SK-N-SH (cell line): ENCODE data around the gene UBE2G1. TPM values are rescaled to one million over a fixed set of nuclear protein-coding genes. Genes with fewer than 3 reads are reported as not detected.

Experiments used
- CTCF ChIA-PET: fragments of 300-600, 350-600 bp; formaldehyde crosslinking; extraction: SDS; loops from one replicate; lab custom pipeline; 2021; lab: Yijun Ruan, JAX
- POLR2A ChIA-PET: fragments of 350-600 bp; sonication (Branson Sonifier 250); formaldehyde crosslinking; extraction: SDS; loops from one replicate; lab custom pipeline; 2020; ENCODE audit warnings: antibody characterized with exemption, inconsistent platforms; lab: Yijun Ruan, JAX
- DNase-seq: peaks from one replicate; pipeline ENCODE4 v3.0.0; 2012
- H2AFZ ChIP-seq: fragments of 200-600 bp; sonication (generic); 2 replicates; pipeline ENCODE4 v1.8.1; 2016; ENCODE audit warnings: antibody characterized with exemption, mild to moderate bottlenecking, low read depth
- H3F3A ChIP-seq: fragments of 200-600 bp; sonication (generic); replicated peaks from 2 replicates; pipeline ENCODE3; 2016; ENCODE audit warnings: antibody characterized with exemption, mild to moderate bottlenecking; ENCODE audit not compliant: insufficient read depth
- H3K27ac ChIP-seq, 2 experiments: fragments of 200-500 bp in 1 of 2; fragments of 200-600 bp in 1 of 2; sonication (Bioruptor generic) in 1 of 2; sonication (generic), shearing (Covaris generic) in 1 of 2; 2 replicates each; pipeline versions ENCODE4 v1.5.1 to v1.6.1; 2014 to 2016; ENCODE audit warnings: low read depth in 2 of 2, inconsistent platforms in 1 of 2, low read length in 1 of 2, mild to moderate bottlenecking in 1 of 2, mixed read lengths in 1 of 2
- H3K27me3 ChIP-seq: fragments of 200-600 bp; sonication (generic), shearing (Covaris generic); 2 replicates; pipeline ENCODE4 v1.6.1; 2016; ENCODE audit warnings: mixed run types; ENCODE audit not compliant: insufficient read depth
- H3K36me3 ChIP-seq, 2 experiments: fragments of 200-500 bp in 1 of 2; fragments of 200-600 bp in 1 of 2; sonication (Bioruptor generic) in 1 of 2; sonication (generic) in 1 of 2; replicated peaks in 1 of 2; 2 replicates each; pipeline versions ENCODE3 to v1.5.1; 2014 to 2016; ENCODE audit warnings: low read length in 1 of 2, mild to moderate bottlenecking in 1 of 2; ENCODE audit not compliant: insufficient read depth in 2 of 2, control insufficient read depth in 1 of 2
- H3K4me1 ChIP-seq, 2 experiments: fragments of 200-500 bp in 1 of 2; fragments of 200-600 bp in 1 of 2; sonication (Bioruptor generic) in 1 of 2; sonication (generic), shearing (Covaris generic) in 1 of 2; 2 replicates each; pipeline versions ENCODE4 v1.5.1 to v1.6.1; 2014 to 2016; ENCODE audit warnings: low read depth in 1 of 2, low read length in 1 of 2, mixed run types in 1 of 2; ENCODE audit not compliant: insufficient read depth in 2 of 2, control insufficient read depth in 1 of 2
- H3K4me2 ChIP-seq: fragments of 200-600 bp; sonication (generic), shearing (Covaris generic); 2 replicates; pipeline ENCODE4 v1.6.1; 2017; ENCODE audit warnings: mixed run types
- H3K4me3 ChIP-seq, 2 experiments: fragments of 200-500 bp in 1 of 2; fragments of 200-600 bp in 1 of 2; sonication (Bioruptor generic) in 1 of 2; sonication (generic), shearing (Covaris generic) in 1 of 2; 2 replicates each; pipeline versions ENCODE4 v1.5.1 to v1.8.1; 2014 to 2016; ENCODE audit warnings: low read depth in 2 of 2, inconsistent platforms in 1 of 2, low read length in 1 of 2, mild to moderate bottlenecking in 1 of 2, mixed read lengths in 1 of 2, moderate library complexity in 1 of 2
- H3K79me2 ChIP-seq: fragments of 200-600 bp; sonication (generic); 2 replicates; pipeline ENCODE4 v1.8.1; 2017; ENCODE audit warnings: mild to moderate bottlenecking; ENCODE audit not compliant: insufficient read depth
- H3K9ac ChIP-seq: fragments of 200-600 bp; sonication (generic); 2 replicates; pipeline ENCODE4 v1.6.1; 2017; ENCODE audit warnings: mixed run types
- H3K9me2 ChIP-seq: fragments of 200-600 bp; sonication (generic); 2 replicates; pipeline ENCODE4 v1.6.1; 2017; ENCODE audit warnings: mixed run types
- H3K9me3 ChIP-seq: fragments of 200-600 bp; sonication (generic); 2 replicates; pipeline ENCODE4 v1.6.1; 2017; ENCODE audit warnings: mixed run types, mild to moderate bottlenecking, moderate library complexity
- H4K20me1 ChIP-seq: fragments of 200-600 bp; sonication (generic); 2 replicates; pipeline ENCODE4 v1.6.1; 2017; ENCODE audit warnings: mild to moderate bottlenecking, mixed run types; ENCODE audit not compliant: insufficient read depth
- CHD2 ChIP-seq: fragments of 150-350 bp; IDR thresholded peaks from 2 replicates; pipeline ENCODE4 v1.6.1; 2018; ENCODE audit warnings: low read length; ENCODE audit not compliant: partially characterized antibody
- ELF1 ChIP-seq: IDR thresholded peaks from 2 replicates; pipeline ENCODE4 v1.4.0; 2012
- EP300 ChIP-seq, 2 experiments: IDR thresholded peaks; 2 replicates each; pipeline versions ENCODE4 v1.4.0 to v1.6.1; 2012; ENCODE audit warnings: borderline replicate concordance in 1 of 2, low read depth in 1 of 2, low read length in 1 of 2
- FOSL2 ChIP-seq: IDR thresholded peaks from 2 replicates; pipeline ENCODE4 v1.4.0; 2012; ENCODE audit warnings: low read depth, mild to moderate bottlenecking, moderate library complexity, borderline replicate concordance
- FOXJ3 ChIP-seq: sonication (generic); formaldehyde crosslinking; IDR thresholded peaks from 2 replicates; pipeline ENCODE4 v1.5.1; 2020; ENCODE audit warnings: mild to moderate bottlenecking, missing genetic modification reagents
- FOXM1 ChIP-seq: IDR thresholded peaks from 2 replicates; pipeline ENCODE4 v1.4.0; 2012; ENCODE audit warnings: low read depth, mild to moderate bottlenecking
- GABPA ChIP-seq: IDR thresholded peaks from 2 replicates; pipeline ENCODE4 v1.4.0; 2012; ENCODE audit warnings: low read depth, mild to moderate bottlenecking
- GATA2 ChIP-seq: sonication (generic); formaldehyde crosslinking; IDR thresholded peaks from 2 replicates; pipeline ENCODE4 v1.5.0; 2020; ENCODE audit warnings: mild to moderate bottlenecking, missing genetic modification reagents
- JUND ChIP-seq: IDR thresholded peaks from 2 replicates; pipeline ENCODE4 v1.4.0; 2012
- MEF2A ChIP-seq: IDR thresholded peaks from 2 replicates; pipeline ENCODE4 v1.4.0; 2012; ENCODE audit warnings: low read depth, borderline replicate concordance
- NFIC ChIP-seq: IDR thresholded peaks from 2 replicates; pipeline ENCODE4 v1.4.0; 2012; ENCODE audit warnings: borderline replicate concordance
- RXRA ChIP-seq: IDR thresholded peaks from 2 replicates; pipeline ENCODE4 v1.4.0; 2012; ENCODE audit warnings: low read depth, mild to moderate bottlenecking, borderline replicate concordance
- SMC3 ChIP-seq: IDR thresholded peaks from 2 replicates; pipeline ENCODE4 v1.6.1; 2012; ENCODE audit warnings: low read depth, low read length, improper control_type of control experiment
- TCF12 ChIP-seq: IDR thresholded peaks from 2 replicates; pipeline ENCODE4 v1.4.0; 2012
- YY1 ChIP-seq: IDR thresholded peaks from 2 replicates; pipeline ENCODE4 v1.4.0; 2012; ENCODE audit warnings: low read depth, mild to moderate bottlenecking
- WGBS: methylation state at CpG from one replicate; pipeline ENCODE4 v1.1.6; 2017; ENCODE audit warnings: low lambda C conversion rate; 5-methylcytosine and 5-hydroxymethylcytosine counted together
- polyA plus RNA-seq, 3 experiments: library from polyadenylated mRNA; depleted of rRNA; stranded (reverse); fragments of >200 nt; gene quantifications; 2 replicates each; pipeline ENCODE4 v1.2.3, GENCODE V29; 2012
- TF ChIP-seq, protein P1 (sequence below): fragments of 150-350 bp; IDR thresholded peaks from 2 replicates; pipeline ENCODE4 v1.6.1; 2017; ENCODE audit warnings: antibody characterized with exemption, low read length, low read depth, borderline replicate concordance
- TF ChIP-seq, protein P2 (sequence below): IDR thresholded peaks from 2 replicates; pipeline ENCODE4 v1.4.0; 2012; ENCODE audit warnings: low read depth, borderline replicate concordance
- TF ChIP-seq, protein P3 (sequence below): fragments of 150-350 bp; IDR thresholded peaks from 2 replicates; pipeline ENCODE4 v1.6.1; 2016; ENCODE audit warnings: mild to moderate bottlenecking, low read depth, low read length

UBE2G1 gene
- polyA plus RNA-seq, 1 of the 3 experiments (the other 2 are of a cell fraction), result 23.2 TPM

DNA sequence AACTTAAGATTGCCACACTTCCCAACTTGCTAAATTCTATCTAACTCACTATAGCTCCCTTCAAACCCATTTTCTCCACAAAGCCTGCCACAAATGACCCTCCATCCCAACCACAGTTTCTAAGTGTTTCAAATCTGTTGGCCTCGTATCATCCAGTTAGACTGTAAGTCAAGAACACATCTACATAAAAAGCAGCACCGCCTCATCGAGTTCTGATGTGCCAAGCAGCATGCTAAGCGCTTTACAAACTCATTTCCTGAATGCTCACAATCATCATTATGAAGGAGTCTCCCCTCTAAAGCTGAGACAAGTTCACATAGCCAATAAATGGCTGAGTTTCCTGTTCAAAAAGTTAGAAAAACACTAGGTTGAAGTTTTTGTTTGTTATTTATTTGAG, 93.5 kb downstream of the UBE2G1 start:
- Histone ChIP-seq H3K4me2 (no peak overlapping the region), H3K4me1 (no peaks in the 10 kb centered on the region), H3F3A (no peaks in the 10 kb centered on the region), H3K36me3 (peaks cover 27 to 41% of the 10 kb centered on the region in 2 experiments), H3K4me3 (no peak overlapping the region), H3K27ac (no peak overlapping the region), H2AFZ (no peak overlapping the region), H3K79me2 (peaks cover 49% of the 10 kb centered on the region; the same call in 1 of the 2 replicates), H3K9me3 (no peaks in the 10 kb centered on the region), H3K27me3 (no peaks in the 10 kb centered on the region), H3K9ac (no peak overlapping the region), H4K20me1 (no peaks in the 10 kb centered on the region), H3K9me2 (no peaks in the 10 kb centered on the region)
- DNase-seq, result no peak
- ChIA-PET CTCF (interaction anchor here (0.6 to 1.1 kb wide), 2 partner anchors 31 to 394 kb away, joined by 4 to 5 read pairs; no protein-coding TSS in a partner anchor), POLR2A (no interaction called here)
- over 99% methylated on average over 4 of the region's 4 CpGs for WGBS
- no peak for TF ChIP-seq FOSL2
- TF ChIP-seq CHD2, result no peak
- no peak for TF ChIP-seq JUND
- TF ChIP-seq NFIC, result no peak
- no peak for TF ChIP-seq ELF1
- TF ChIP-seq RXRA, result no peak
- TF ChIP-seq, protein P1, sequence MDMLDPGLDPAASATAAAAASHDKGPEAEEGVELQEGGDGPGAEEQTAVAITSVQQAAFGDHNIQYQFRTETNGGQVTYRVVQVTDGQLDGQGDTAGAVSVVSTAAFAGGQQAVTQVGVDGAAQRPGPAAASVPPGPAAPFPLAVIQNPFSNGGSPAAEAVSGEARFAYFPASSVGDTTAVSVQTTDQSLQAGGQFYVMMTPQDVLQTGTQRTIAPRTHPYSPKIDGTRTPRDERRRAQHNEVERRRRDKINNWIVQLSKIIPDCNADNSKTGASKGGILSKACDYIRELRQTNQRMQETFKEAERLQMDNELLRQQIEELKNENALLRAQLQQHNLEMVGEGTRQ, result no peak
- no peak for TF ChIP-seq TCF12
- no peak for TF ChIP-seq FOXM1
- no peak for TF ChIP-seq MEF2A
- no peak for TF ChIP-seq FOXJ3 (CRISPR knock-in tag)
- TF ChIP-seq, protein P2, sequence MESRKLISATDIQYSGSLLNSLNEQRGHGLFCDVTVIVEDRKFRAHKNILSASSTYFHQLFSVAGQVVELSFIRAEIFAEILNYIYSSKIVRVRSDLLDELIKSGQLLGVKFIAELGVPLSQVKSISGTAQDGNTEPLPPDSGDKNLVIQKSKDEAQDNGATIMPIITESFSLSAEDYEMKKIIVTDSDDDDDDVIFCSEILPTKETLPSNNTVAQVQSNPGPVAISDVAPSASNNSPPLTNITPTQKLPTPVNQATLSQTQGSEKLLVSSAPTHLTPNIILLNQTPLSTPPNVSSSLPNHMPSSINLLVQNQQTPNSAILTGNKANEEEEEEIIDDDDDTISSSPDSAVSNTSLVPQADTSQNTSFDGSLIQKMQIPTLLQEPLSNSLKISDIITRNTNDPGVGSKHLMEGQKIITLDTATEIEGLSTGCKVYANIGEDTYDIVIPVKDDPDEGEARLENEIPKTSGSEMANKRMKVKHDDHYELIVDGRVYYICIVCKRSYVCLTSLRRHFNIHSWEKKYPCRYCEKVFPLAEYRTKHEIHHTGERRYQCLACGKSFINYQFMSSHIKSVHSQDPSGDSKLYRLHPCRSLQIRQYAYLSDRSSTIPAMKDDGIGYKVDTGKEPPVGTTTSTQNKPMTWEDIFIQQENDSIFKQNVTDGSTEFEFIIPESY, result no peak
- TF ChIP-seq EP300 (IDR thresholded peaks at IDR 0.05; ENCODE audit: borderline replicate concordance in 1 of 2, low read depth in 1 of 2, low read length in 1 of 2), result no peak
- TF ChIP-seq, protein P3, sequence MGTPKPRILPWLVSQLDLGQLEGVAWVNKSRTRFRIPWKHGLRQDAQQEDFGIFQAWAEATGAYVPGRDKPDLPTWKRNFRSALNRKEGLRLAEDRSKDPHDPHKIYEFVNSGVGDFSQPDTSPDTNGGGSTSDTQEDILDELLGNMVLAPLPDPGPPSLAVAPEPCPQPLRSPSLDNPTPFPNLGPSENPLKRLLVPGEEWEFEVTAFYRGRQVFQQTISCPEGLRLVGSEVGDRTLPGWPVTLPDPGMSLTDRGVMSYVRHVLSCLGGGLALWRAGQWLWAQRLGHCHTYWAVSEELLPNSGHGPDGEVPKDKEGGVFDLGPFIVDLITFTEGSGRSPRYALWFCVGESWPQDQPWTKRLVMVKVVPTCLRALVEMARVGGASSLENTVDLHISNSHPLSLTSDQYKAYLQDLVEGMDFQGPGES, result no peak
- TF ChIP-seq SMC3, result no peak
- TF ChIP-seq GATA2 (CRISPR knock-in tag), result no peak
- no peak for TF ChIP-seq GABPA
- TF ChIP-seq YY1, result no peak
